HL-60/S4 (cell line): ENCODE results near the gene SLIT3.

Experiments
- in situ Hi-C: fragments of 300-500 bp; cut with MboI; formaldehyde crosslinking; loops from 2 replicates; pipeline ENCODE4 v1.14.3; 2022; ENCODE audit warnings: low sequenced_read_pairs

Gene SLIT3

GRCh38 chr5:168879331-168879730 is 421.6 kb downstream of the SLIT3 start:
- in situ Hi-C loops = no loop called here

- in situ Hi-C loops = no loop called here
Measured at GRCh38 chr5:168878135-168878745, 422.7 kb downstream of the SLIT3 start.

GRCh38 chr5:168877132-168877892 is 423.6 kb downstream of the SLIT3 start:
- in situ Hi-C loops = no loop called here

GRCh38 chr5:168876419-168876818 is 424.5 kb downstream of the SLIT3 start:
- in situ Hi-C loops = no loop called here

- in situ Hi-C loops = no loop called here
Measured at GRCh38 chr5:168875832-168876231, 425.1 kb downstream of the SLIT3 start.

- in situ Hi-C loops = no loop called here
Measured at GRCh38 chr5:168874713-168875380, 426.1 kb downstream of the SLIT3 start.

GRCh38 chr5:168872246-168872645 is 428.7 kb downstream of the SLIT3 start:
- in situ Hi-C loops = no loop called here

GRCh38 chr5:168870910-168871309 is 430.0 kb downstream of the SLIT3 start:
- in situ Hi-C loops = no loop called here

GRCh38 chr5:168869615-168870227 is 431.2 kb downstream of the SLIT3 start:
- in situ Hi-C loops = no loop called here

- in situ Hi-C loops = no loop called here
Measured at GRCh38 chr5:168867241-168867640, 433.7 kb downstream of the SLIT3 start.

GRCh38 chr5:168865968-168866367 is 435.0 kb downstream of the SLIT3 start:
- in situ Hi-C loops = no loop called here

GRCh38 chr5:168863021-168863420 is 437.9 kb downstream of the SLIT3 start:
- in situ Hi-C loops = no loop called here

- in situ Hi-C loops = no loop called here
Measured at GRCh38 chr5:168860503-168860902, 440.4 kb downstream of the SLIT3 start.

GRCh38 chr5:168860081-168860480 is 440.9 kb downstream of the SLIT3 start:
- in situ Hi-C loops = no loop called here

- in situ Hi-C loops = no loop called here
Measured at GRCh38 chr5:168859471-168859870, 441.5 kb downstream of the SLIT3 start.

GRCh38 chr5:168858994-168859393 is 441.9 kb downstream of the SLIT3 start:
- in situ Hi-C loops = no loop called here

- in situ Hi-C loops = no loop called here
Measured at GRCh38 chr5:168858371-168858770, 442.6 kb downstream of the SLIT3 start.

GRCh38 chr5:168853972-168854371 is 447.0 kb downstream of the SLIT3 start:
- in situ Hi-C loops = no loop called here

GRCh38 chr5:168852329-168852728 is 448.6 kb downstream of the SLIT3 start:
- in situ Hi-C loops = no loop called here

- in situ Hi-C loops = no loop called here
Measured at GRCh38 chr5:168851902-168852321, 449.0 kb downstream of the SLIT3 start.

- in situ Hi-C loops = no loop called here
Measured at GRCh38 chr5:168850683-168851082, 450.3 kb downstream of the SLIT3 start.

- in situ Hi-C loops = no loop called here
Measured at GRCh38 chr5:168848569-168848968, 452.4 kb downstream of the SLIT3 start.
